Activated CD8-positive, alpha-beta memory T cell treated with anti-CD3 and anti-CD28 coated beads for 1 hour (primary cell): ENCODE measurements around the gene OPN5.
"Not testable (repeated sequence)": the region's sequence is repeated elsewhere in the genome, so short reads cannot be mapped to it uniquely, and the experiment has no call there.

ENCODE experiments used
- DNase-seq, 2 donors: peaks; one replicate each; pipeline ENCODE4 v3.0.0-alpha.2; 2020; ENCODE audit warnings: low read depth in 1 of 2; ENCODE audit errors: extremely low read depth in 1 of 2

OPN5 gene

GRCh38 chr6:47781732-47782131 lies at the start of gene OPN5:
TSS of gene OPN5 (plus strand) at chr6:47782032. CDS start at chr6:47782067, 35 bp downstream.
- no peak for DNase-seq

- no peak for DNase-seq
These were observed 47.8 kb upstream of the OPN5 start for GRCh38 chr6:47733879-47734558.

DNA sequence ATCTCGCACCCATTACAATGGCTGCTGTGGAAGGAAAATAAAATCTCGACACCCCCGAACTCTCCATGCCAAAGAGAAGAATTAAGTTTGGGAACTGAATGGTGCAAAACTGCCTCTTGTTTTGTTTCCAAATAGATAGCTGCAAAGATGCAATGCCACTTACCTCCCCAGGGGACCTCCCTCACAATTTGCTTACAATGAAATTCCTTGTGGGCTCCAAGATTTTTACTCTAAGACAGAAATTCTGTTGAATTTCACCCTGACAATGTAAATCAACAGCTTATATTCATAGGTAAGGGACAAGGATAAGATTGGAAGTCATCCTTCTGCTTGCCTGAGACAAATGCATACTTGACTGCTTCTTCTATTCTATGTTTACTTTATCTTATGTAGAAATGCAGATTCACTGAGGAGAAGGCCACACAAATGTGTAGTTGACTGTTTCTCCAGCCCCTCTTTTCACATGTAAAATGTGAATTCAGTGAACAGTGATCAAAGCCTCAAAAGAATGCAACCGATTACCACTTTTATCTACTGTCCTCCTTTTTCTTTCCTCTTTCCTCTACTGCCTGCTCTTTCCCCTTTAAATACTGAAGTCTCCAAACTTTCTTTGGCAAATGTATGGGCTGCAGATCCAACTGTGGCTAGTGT lies 46.9 kb upstream of the OPN5 start:
- no peak for DNase-seq

GRCh38 chr6:47736083-47736700 lies 45.6 kb upstream of the OPN5 start:
- no peak for DNase-seq

DNA sequence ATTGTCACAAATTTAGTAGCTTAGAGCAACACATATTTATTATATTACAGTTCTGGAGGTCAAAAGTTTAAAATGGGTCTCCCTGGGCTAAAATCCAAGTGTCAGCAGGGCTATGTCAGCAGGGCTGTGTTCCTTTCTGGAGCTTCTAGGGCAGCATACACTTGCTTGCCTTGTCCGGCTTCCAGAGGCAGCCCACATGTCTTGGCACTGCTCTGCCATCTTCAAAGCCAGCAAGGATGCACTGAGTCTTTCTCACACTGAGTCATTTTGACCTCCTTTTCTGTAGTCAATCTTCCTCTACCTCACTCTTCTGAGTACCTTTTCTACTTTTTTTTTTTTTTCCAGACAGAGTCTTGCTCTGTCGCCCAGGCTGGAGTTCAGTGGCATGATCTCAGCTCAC lies 44.4 kb upstream of the OPN5 start:
- no peak for DNase-seq

- no peak for DNase-seq
These were observed 41.1 kb upstream of the OPN5 start for GRCh38 chr6:47740714-47741113.

DNA sequence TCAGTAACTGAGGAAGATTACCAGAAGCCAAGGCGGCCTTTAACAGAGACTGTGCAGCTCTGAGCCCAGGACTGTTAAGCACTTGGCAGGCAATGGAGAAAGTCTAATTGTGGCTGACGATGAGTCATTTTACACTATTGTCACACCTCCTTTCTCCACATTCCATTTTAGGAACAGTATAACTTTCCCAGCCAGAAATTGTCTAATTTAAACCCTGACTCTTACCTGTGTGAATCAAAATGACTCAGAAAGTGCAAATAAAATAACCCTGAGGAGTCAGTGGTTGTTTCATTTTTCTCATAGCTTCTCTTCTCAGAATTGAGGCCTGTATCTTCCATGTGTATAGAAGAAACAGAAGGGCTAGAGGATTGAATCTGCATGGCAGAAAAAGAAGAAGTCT lies 40.0 kb upstream of the OPN5 start:
- DNase-seq: no peak

GRCh38 chr6:47743744-47744143 lies 38.1 kb upstream of the OPN5 start:
- no peak for DNase-seq

GRCh38 chr6:47745269-47745668 lies 36.6 kb upstream of the OPN5 start:
- DNase-seq: not testable (repeated sequence)

- DNase-seq: no peak
These were observed 32.1 kb upstream of the OPN5 start for GRCh38 chr6:47749757-47750156.

- no peak for DNase-seq
These were observed 29.0 kb upstream of the OPN5 start for GRCh38 chr6:47752801-47753200.

DNA sequence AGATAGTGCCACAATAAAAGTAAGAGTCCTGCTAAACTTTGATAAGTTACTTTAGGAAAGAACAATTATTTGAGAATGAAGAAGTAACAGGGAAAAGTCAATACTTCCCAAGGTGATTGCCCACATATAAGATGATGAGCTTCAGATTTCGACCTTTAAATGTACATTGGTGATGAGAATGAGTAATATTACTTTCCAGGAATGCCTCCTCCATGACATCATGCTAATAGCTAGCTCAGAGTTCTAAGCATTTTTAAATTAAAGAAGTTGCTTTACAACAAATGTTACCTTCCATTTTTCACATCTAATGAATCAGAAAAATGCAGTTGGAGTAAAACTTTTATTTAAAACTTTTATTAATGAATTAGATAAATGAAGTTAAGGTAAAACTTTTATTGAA lies 22.5 kb upstream of the OPN5 start:
- no peak for DNase-seq

GRCh38 chr6:47762502-47762901 lies 19.3 kb upstream of the OPN5 start:
- no peak for DNase-seq

DNA sequence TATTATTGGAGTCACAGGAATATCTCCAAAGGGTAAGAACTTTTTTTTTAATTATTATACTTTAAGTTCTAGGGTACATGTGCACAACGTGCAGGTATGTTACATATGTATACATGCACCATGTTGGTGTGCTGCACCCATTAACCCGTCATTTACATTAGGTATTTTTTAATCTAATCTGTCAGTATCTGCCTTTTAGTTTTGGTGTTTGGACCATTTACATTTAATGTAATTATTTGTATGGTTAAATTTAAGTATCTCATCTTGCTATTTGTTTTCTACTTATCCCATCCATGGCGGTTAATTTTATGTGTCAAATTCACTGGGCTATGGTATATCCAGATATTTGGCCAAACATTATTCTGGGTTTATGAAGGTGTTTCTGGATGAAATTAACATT lies 15.4 kb upstream of the OPN5 start:
- no peak for DNase-seq

DNA sequence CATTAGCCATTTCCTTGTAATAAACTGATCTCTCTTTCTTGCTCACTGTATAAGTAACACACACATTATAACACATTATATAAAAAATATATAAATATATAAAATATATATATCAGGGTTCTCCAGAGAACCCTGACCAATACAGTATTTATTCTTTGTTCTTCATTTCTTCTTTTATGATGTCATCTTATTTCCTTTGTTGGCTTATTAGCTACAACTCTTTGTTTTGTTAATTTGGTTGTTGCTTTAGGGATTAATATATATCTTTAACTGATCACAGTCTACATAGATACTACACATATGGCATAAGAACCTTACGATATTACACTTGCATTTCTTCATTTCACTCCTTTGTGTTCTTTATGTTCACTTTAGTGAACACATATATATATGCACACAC lies 14.7 kb upstream of the OPN5 start:
- no peak for DNase-seq

- DNase-seq: no peak
These were observed 11.8 kb upstream of the OPN5 start for GRCh38 chr6:47769982-47770381.

- no peak for DNase-seq
These were observed 9.5 kb upstream of the OPN5 start for GRCh38 chr6:47772359-47772758.

- DNase-seq: no peak
These were observed 8.8 kb upstream of the OPN5 start for GRCh38 chr6:47773005-47773404.

DNA sequence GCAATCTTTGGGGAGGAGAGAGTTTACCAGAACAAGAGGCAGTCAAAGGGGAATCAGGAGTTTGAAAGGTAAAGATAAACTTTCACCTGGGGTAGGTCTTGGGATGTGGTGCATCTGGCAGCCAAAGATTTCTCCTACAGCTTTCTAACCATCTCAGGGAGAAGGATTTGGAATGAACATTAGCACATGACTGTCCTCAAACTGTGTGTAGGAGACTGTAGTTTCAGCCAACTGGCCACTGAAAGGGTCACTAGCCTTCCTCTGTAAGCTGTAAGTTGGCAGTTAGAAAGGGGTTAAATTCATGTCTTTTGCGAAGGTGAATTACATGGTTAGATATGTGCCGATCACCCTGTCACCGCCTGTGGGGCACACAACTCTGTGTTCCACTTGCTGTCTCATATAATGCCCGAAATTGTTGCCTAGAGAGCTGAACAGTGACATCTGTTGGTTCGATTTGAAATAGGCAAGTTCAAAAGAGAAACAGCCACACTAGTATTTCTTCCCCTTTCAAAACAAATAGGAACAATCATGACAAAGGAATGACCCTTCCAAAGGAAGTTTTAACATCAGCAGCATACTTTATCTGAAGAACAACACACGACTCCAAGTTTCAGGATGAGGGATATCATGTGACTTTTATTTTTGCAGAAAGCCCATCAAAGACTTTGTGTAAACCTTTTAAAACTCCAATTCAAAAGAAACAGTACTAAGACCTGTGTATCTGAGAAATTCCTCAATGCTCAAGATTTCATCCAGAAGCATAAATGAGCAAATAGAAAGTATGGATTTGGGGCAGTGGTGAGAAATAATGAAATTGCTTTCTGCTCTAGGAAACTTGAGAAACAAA lies 1.1 kb upstream of the OPN5 start:
- no peak for DNase-seq

- no peak for DNase-seq
These were observed 3.4 kb downstream of the OPN5 start for GRCh38 chr6:47785182-47785581.
